Activated T-cell treated with anti-CD3 and anti-CD28 coated beads, Interleukin-2, amount 50 U/mL, for 4 hours (primary cell): ENCODE measurements around the gene FOSL1. TPM values are rescaled to one million over a fixed set of nuclear protein-coding genes. Genes with fewer than 3 reads are reported as not detected.
A peak's percentile ranks its signal among the peaks of the same experiment; 100 is the strongest.

Experiments used
- ATAC-seq, 2 donors: fragments of 200-7000 bp; cut with Tn5 transposase; one replicate each; pipeline ENCODE4 v1.10.0; 2021
- DNase-seq: peaks from one replicate; pipeline ENCODE4 v3.0.0-alpha.2; 2020
- H3K27me3 Mint-ChIP-seq: one replicate; pipeline ENCODE4 v1.8.0; 2021; ENCODE audit warnings: low read depth, mixed read lengths
- H3K36me3 Mint-ChIP-seq: one replicate; pipeline ENCODE4 v1.8.0; 2022; ENCODE audit warnings: mixed read lengths; ENCODE audit not compliant: insufficient read depth
- H3K4me1 Mint-ChIP-seq: one replicate; pipeline ENCODE4 v1.8.0; 2021; ENCODE audit warnings: low read depth, mixed read lengths
- H3K4me3 Mint-ChIP-seq: one replicate; pipeline ENCODE4 v1.8.0; 2021; ENCODE audit warnings: mild to moderate bottlenecking, moderate library complexity, mixed read lengths
- H3K9me3 Mint-ChIP-seq: one replicate; pipeline ENCODE4 v1.8.0; 2021; ENCODE audit warnings: mixed read lengths
- total RNA-seq, 3 donors: library from RNA; stranded (reverse); gene quantifications; one replicate each; pipeline ENCODE4 v1.2.1, GENCODE V29; 2021

The FOSL1 gene
- total RNA-seq, 3 donors from 2014 or later: 75.6 to 77.2 (median 76.9) TPM

GRCh38 chr11:65869643-65870306, 30.4 kb downstream of the FOSL1 start:
- H3K27me3 Mint-ChIP-seq: no peaks in the 10 kb centered on the region
- peaks cover 8% of the 10 kb centered on the region for H3K36me3 Mint-ChIP-seq
- no peak for ATAC-seq
- DNase-seq: no peak
- no peak overlapping the region for H3K4me3 Mint-ChIP-seq
- H3K4me1 Mint-ChIP-seq: peaks cover 18% of the 10 kb centered on the region
- H3K9me3 Mint-ChIP-seq: no peaks in the 10 kb centered on the region

GRCh38 chr11:65868907-65869306, 31.3 kb downstream of the FOSL1 start:
- Mint-ChIP-seq H3K4me1 (peaks cover 18% of the 10 kb centered on the region), H3K4me3 (no peak overlapping the region), H3K27me3 (no peaks in the 10 kb centered on the region), H3K9me3 (no peaks in the 10 kb centered on the region), H3K36me3 (peaks cover 8% of the 10 kb centered on the region)
- DNase-seq: no peak
- no peak for ATAC-seq

GRCh38 chr11:65868076-65868667, 32.0 kb downstream of the FOSL1 start:
- DNase-seq (no peak), ATAC-seq (peak; percentile 30 to 36)
- peaks cover 19% of the 10 kb centered on the region for H3K4me1 Mint-ChIP-seq
- no peaks in the 10 kb centered on the region for H3K27me3 Mint-ChIP-seq
- H3K4me3 Mint-ChIP-seq: no peak overlapping the region
- H3K9me3 Mint-ChIP-seq: no peaks in the 10 kb centered on the region
- peaks cover 11% of the 10 kb centered on the region for H3K36me3 Mint-ChIP-seq

- DNase-seq (no peak), ATAC-seq (no peak)
- Mint-ChIP-seq H3K4me1 (peaks cover 21% of the 10 kb centered on the region), H3K4me3 (no peak overlapping the region), H3K9me3 (no peaks in the 10 kb centered on the region), H3K27me3 (no peaks in the 10 kb centered on the region), H3K36me3 (peaks cover 15% of the 10 kb centered on the region)
These were observed 32.7 kb downstream of the FOSL1 start for GRCh38 chr11:65867284-65868071.

GRCh38 chr11:65866509-65867283, 33.5 kb downstream of the FOSL1 start:
- Mint-ChIP-seq H3K4me1 (peaks cover 24% of the 10 kb centered on the region), H3K9me3 (no peaks in the 10 kb centered on the region), H3K27me3 (no peaks in the 10 kb centered on the region), H3K36me3 (peaks cover 15% of the 10 kb centered on the region), H3K4me3 (no peak overlapping the region)
- DNase-seq: no peak
- no peak for ATAC-seq

DNA sequence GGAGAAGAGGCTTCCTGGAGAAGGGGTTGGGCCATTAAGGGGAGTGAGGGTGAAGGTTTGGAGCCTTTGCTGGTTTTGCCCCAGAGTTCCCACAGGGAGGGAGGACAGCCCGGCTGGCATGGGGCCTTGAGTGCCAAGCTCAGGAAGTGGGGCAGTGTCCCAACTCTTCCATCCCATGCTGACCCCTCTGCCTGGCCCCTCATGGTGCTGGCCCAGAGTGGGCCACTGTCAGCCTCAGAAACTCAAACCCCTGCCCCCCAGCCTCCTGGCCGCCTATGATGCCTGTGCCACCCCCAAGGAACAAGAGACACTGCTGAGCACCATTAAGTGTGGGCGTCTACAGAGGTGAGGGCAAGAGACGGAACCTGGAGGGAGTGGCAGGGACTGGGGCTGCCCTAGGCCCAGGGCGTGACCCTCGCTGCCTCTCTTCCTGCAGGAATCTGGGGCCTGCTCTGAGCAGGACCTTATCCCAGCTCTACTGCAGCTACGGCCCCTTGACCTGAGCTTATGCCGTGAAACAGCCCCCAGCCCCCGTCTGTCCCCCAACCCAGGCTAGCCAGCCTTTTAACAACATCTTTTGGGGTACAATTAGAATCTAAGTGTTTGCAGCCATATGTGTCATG, 34.5 kb downstream of the FOSL1 start:
- no peaks in the 10 kb centered on the region for H3K27me3 Mint-ChIP-seq
- H3K9me3 Mint-ChIP-seq: no peaks in the 10 kb centered on the region
- no peak overlapping the region for H3K4me3 Mint-ChIP-seq
- no peak for DNase-seq
- peaks cover 15% of the 10 kb centered on the region for H3K36me3 Mint-ChIP-seq
- no peak for ATAC-seq
- peaks cover 24% of the 10 kb centered on the region for H3K4me1 Mint-ChIP-seq

GRCh38 chr11:65864706-65865471, 35.3 kb downstream of the FOSL1 start:
- no peaks in the 10 kb centered on the region for H3K27me3 Mint-ChIP-seq
- peaks cover 23% of the 10 kb centered on the region for H3K4me1 Mint-ChIP-seq
- H3K9me3 Mint-ChIP-seq: no peaks in the 10 kb centered on the region
- peaks cover 15% of the 10 kb centered on the region for H3K36me3 Mint-ChIP-seq
- ATAC-seq (no peak), DNase-seq (no peak)
- H3K4me3 Mint-ChIP-seq: no peak overlapping the region

DNA sequence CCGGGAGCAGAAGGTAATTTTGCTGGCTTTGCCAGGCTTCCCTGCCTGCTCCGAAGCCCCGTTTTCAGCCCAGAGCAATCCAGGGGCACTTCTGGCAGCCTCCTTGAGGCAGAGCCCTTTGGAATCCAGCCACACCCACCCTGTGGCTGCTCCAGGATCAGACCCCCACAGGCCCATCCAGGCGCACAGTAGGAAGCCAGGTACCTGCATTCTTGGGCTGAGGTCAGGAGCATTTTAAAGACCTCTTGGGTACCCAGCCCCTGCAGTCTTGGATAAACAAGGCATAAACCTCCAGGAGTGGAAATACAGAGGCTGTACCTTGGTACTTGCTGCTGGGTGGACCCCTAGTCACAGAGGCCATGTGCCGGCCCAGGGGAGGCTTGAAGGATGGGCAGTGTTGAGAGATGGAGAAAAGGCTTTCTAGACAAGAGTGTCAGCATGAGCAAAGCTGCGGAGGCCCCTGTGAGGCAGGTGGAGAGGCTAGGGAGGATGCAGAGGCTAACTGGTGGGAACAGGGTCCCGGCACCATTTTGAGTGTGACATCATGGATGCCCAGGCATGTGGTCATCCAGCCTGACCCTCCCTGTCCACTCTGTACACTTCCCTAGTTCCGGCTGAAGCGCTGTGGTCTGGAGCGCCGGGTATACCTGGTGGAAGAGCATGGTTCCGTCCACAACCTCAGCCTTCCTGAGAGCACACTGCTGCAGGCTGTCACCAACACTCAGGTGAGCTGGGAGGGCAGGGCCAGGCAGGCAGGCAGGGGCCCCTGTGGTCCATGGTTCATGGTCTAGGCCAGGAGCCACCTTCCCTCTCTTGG, 36.1 kb downstream of the FOSL1 start:
- no peak for DNase-seq
- H3K27me3 Mint-ChIP-seq: no peaks in the 10 kb centered on the region

GRCh38 chr11:65862941-65863888, 37.0 kb downstream of the FOSL1 start:
- Mint-ChIP-seq H3K4me1 (peaks cover 34% of the 10 kb centered on the region), H3K27me3 (no peaks in the 10 kb centered on the region), H3K4me3 (peak overlapping the region; percentile 89), H3K9me3 (no peaks in the 10 kb centered on the region), H3K36me3 (peaks cover 15% of the 10 kb centered on the region)
- DNase-seq (no peak), ATAC-seq (no peak)

More for the DNA sequence above, 36.1 kb downstream of the FOSL1 start:
- no peak for ATAC-seq
- Mint-ChIP-seq H3K4me3 (no peak overlapping the region), H3K9me3 (no peaks in the 10 kb centered on the region), H3K36me3 (peaks cover 15% of the 10 kb centered on the region), H3K4me1 (peaks cover 26% of the 10 kb centered on the region)

DNA sequence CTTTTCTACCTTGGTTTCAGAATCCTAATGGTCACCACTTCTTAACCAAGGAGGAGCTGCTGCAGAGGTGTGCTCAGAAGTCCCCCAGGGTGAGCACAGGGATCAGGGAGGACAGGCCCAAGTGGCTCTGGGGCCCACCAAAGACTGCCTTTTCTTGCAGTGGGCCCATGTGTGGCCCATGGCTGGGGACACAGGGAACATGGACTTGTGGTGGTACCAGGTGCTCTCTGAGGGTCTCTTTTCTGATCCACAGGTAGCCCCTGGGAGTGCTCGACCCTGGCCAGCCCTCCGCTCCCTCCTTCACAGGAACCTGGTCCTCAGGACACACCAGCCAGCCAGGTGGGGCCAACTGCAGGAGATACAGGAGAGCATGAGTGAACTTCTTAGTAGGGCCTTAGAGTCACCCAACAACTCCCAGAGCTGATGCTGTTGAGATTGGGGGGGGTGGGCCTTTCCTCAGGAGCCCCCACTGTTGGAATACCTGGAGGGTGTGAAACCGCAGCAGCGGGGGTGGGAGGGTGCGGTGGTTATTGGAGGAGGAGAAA, 37.9 kb downstream of the FOSL1 start:
- Mint-ChIP-seq H3K9me3 (no peaks in the 10 kb centered on the region), H3K36me3 (peaks cover 13% of the 10 kb centered on the region), H3K4me1 (peaks cover 35% of the 10 kb centered on the region), H3K4me3 (peak overlapping the region; percentile 89), H3K27me3 (no peaks in the 10 kb centered on the region)
- no peak for ATAC-seq
- DNase-seq: no peak

- Mint-ChIP-seq H3K9me3 (no peaks in the 10 kb centered on the region), H3K36me3 (peaks cover 13% of the 10 kb centered on the region), H3K4me3 (peak overlapping the region; percentile 89), H3K27me3 (no peaks in the 10 kb centered on the region), H3K4me1 (peaks cover 37% of the 10 kb centered on the region)
- no peak for ATAC-seq
- no peak for DNase-seq
These were observed 38.5 kb downstream of the FOSL1 start for GRCh38 chr11:65861533-65862183.
